Mesenchymal stem cell (in vitro differentiated cells and primary cell): ENCODE results near the gene PTEN.

Experiments used
- DNase-seq: peaks from one replicate; pipeline ENCODE4 v3.0.0-alpha.2; 2013
- H2AFZ ChIP-seq: one replicate; pipeline ENCODE4 v1.6.1; 2013; ENCODE audit warnings: low read depth, mild to moderate bottlenecking, control low read depth, inconsistent platforms, low read length, moderate library complexity
- H2AK5ac ChIP-seq: 2 replicates; pipeline ENCODE4 v1.6.1; 2013; ENCODE audit warnings: low read length, moderate library complexity, mild to moderate bottlenecking, inconsistent platforms; ENCODE audit not compliant: severe bottlenecking
- H2BK120ac ChIP-seq: one replicate; pipeline ENCODE4 v1.6.1; 2013; ENCODE audit warnings: low read depth, mild to moderate bottlenecking, inconsistent platforms, low read length, moderate library complexity
- H2BK12ac ChIP-seq, 2 experiments: one replicate each; pipeline ENCODE4 v1.6.1; 2013; ENCODE audit warnings: inconsistent platforms in 2 of 2, low read length in 2 of 2, mild to moderate bottlenecking in 2 of 2, moderate library complexity in 2 of 2, control low read depth in 1 of 2
- H2BK15ac ChIP-seq: one replicate; pipeline ENCODE4 v1.6.1; 2013; ENCODE audit warnings: mild to moderate bottlenecking, low read depth, inconsistent platforms; ENCODE audit not compliant: poor library complexity, severe bottlenecking
- H2BK5ac ChIP-seq: 2 replicates; pipeline ENCODE4 v1.6.1; 2013; ENCODE audit warnings: low read depth, mild to moderate bottlenecking, low read length, control low read depth, inconsistent platforms; ENCODE audit not compliant: poor library complexity, severe bottlenecking
- H3K14ac ChIP-seq, 2 experiments: one replicate each; pipeline ENCODE4 v1.6.1; 2013; ENCODE audit warnings: inconsistent platforms in 2 of 2, low read length in 2 of 2, control low read depth in 1 of 2, mild to moderate bottlenecking in 1 of 2, moderate library complexity in 1 of 2
- H3K18ac ChIP-seq, 2 experiments: one replicate each; pipeline ENCODE4 v1.6.1; 2013; ENCODE audit warnings: inconsistent platforms in 2 of 2, low read length in 2 of 2, control low read depth in 1 of 2, low read depth in 1 of 2, mild to moderate bottlenecking in 1 of 2
- H3K23ac ChIP-seq, 2 experiments: one replicate each; pipeline ENCODE4 v1.6.1; 2013; ENCODE audit warnings: inconsistent platforms in 2 of 2, low read length in 2 of 2, mild to moderate bottlenecking in 2 of 2, moderate library complexity in 2 of 2, control low read depth in 1 of 2
- H3K27ac ChIP-seq: 2 replicates; pipeline ENCODE4 v1.5.1; 2013; ENCODE audit warnings: mild to moderate bottlenecking, moderate library complexity, low read length, control low read depth, inconsistent platforms; ENCODE audit not compliant: poor library complexity, severe bottlenecking
- H3K27me3 ChIP-seq, 2 experiments: 2 replicates each; pipeline versions ENCODE4 v1.6.1 to v1.7.0; 2013; ENCODE audit warnings: low read length in 2 of 2, mild to moderate bottlenecking in 2 of 2, moderate library complexity in 2 of 2, control low read depth in 1 of 2, inconsistent platforms in 1 of 2; ENCODE audit not compliant: control insufficient read depth in 1 of 2, insufficient read depth in 1 of 2
- H3K36me3 ChIP-seq, 2 experiments: 2 replicates each; pipeline versions ENCODE4 v1.6.1 to v1.7.0; 2013; ENCODE audit warnings: low read length in 2 of 2, control low read depth in 1 of 2, inconsistent platforms in 1 of 2, low read depth in 1 of 2, mild to moderate bottlenecking in 1 of 2; ENCODE audit not compliant: insufficient read depth in 2 of 2, control insufficient read depth in 1 of 2
- H3K4ac ChIP-seq, 2 experiments: one replicate each; pipeline ENCODE4 v1.6.1; 2013; ENCODE audit warnings: inconsistent platforms in 2 of 2, low read length in 2 of 2, mild to moderate bottlenecking in 2 of 2, moderate library complexity in 2 of 2, control low read depth in 1 of 2, low read depth in 1 of 2
- H3K4me1 ChIP-seq: 2 replicates; pipeline ENCODE4 v1.6.1; 2013; ENCODE audit warnings: low read depth, low read length, control low read depth; ENCODE audit not compliant: control insufficient read depth, insufficient read depth
- H3K4me2 ChIP-seq: 2 replicates; pipeline ENCODE4 v1.6.1; 2013; ENCODE audit warnings: low read length, mild to moderate bottlenecking, inconsistent platforms; ENCODE audit not compliant: poor library complexity, severe bottlenecking
- H3K4me3 ChIP-seq, 2 experiments: 2 replicates each; pipeline versions ENCODE4 v1.5.1 to v1.7.0; 2013; ENCODE audit warnings: low read length in 2 of 2, mild to moderate bottlenecking in 2 of 2, control low read depth in 1 of 2, low read depth in 1 of 2; ENCODE audit not compliant: insufficient read depth in 1 of 2
- H3K79me1 ChIP-seq: replicated peaks from 2 replicates; pipeline ENCODE4 v1.6.1; 2013; ENCODE audit warnings: mild to moderate bottlenecking, control low read depth, low read length, inconsistent platforms; ENCODE audit not compliant: poor library complexity, severe bottlenecking
- H3K9ac ChIP-seq: 2 replicates; pipeline ENCODE4 v1.7.0; 2013; ENCODE audit warnings: mild to moderate bottlenecking, low read length, moderate library complexity
- H3K9me3 ChIP-seq: 2 replicates; pipeline ENCODE4 v1.7.0; 2013; ENCODE audit warnings: mild to moderate bottlenecking, low read length; ENCODE audit not compliant: control insufficient read depth
- H4K8ac ChIP-seq: one replicate; pipeline ENCODE4 v1.6.1; 2013; ENCODE audit warnings: inconsistent platforms, mild to moderate bottlenecking, low read length, moderate library complexity
- H4K91ac ChIP-seq: one replicate; pipeline ENCODE4 v1.6.1; 2013; ENCODE audit warnings: mild to moderate bottlenecking, low read length, inconsistent platforms
- WGBS: methylation state at CpG from one replicate; pipeline ENCODE4 v1.1.7; 2013; ENCODE audit warnings: mixed read lengths; 5-methylcytosine and 5-hydroxymethylcytosine counted together

Gene PTEN

GRCh38 chr10:87927091-87927490, 63.7 kb downstream of the PTEN start:
- no CpG with 5 or more reads among the region's 2 CpGs for WGBS

GRCh38 chr10:87928996-87929395, 65.6 kb downstream of the PTEN start:
- H4K91ac ChIP-seq = no peak overlapping the region
- H2BK12ac ChIP-seq = no peak overlapping the region
- no peak overlapping the region for H3K4ac ChIP-seq
- H3K23ac ChIP-seq = no peak overlapping the region
- peaks cover 0 to 38% of the 10 kb centered on the region in 2 experiments for H3K36me3 ChIP-seq
- H3K27me3 ChIP-seq = no peaks in the 10 kb centered on the region
- no peak overlapping the region for H2AK5ac ChIP-seq
- H3K14ac ChIP-seq = no peak overlapping the region
- H3K27ac ChIP-seq = no peak overlapping the region
- peak; percentile 19 for DNase-seq
- H3K4me2 ChIP-seq = no peak overlapping the region
- no peaks in the 10 kb centered on the region for H3K9me3 ChIP-seq
- H3K4me3 ChIP-seq = no peak overlapping the region
- H3K79me1 ChIP-seq = peaks cover 2% of the 10 kb centered on the region
- H3K9ac ChIP-seq = no peak overlapping the region
- no peak overlapping the region for H2BK15ac ChIP-seq
- H2AFZ ChIP-seq = no peak overlapping the region
- H2BK5ac ChIP-seq = no peak overlapping the region
- no peak overlapping the region for H3K18ac ChIP-seq
- no peak overlapping the region for H2BK120ac ChIP-seq
- H3K4me1 ChIP-seq = no peaks in the 10 kb centered on the region
- H4K8ac ChIP-seq = no peak overlapping the region
- 44% methylated on average over 1 of the region's 3 CpGs for WGBS

More at GRCh38 chr10:87927091-87927490, 63.7 kb downstream of the PTEN start:
- H2BK15ac ChIP-seq = no peak overlapping the region
- no peak overlapping the region for H3K4me3 ChIP-seq
- no peak overlapping the region for H3K14ac ChIP-seq
- no peak overlapping the region for H2BK5ac ChIP-seq
- no peak overlapping the region for H3K18ac ChIP-seq
- H3K23ac ChIP-seq = no peak overlapping the region
- H4K8ac ChIP-seq = no peak overlapping the region
- peaks cover 6% of the 10 kb centered on the region for H3K79me1 ChIP-seq
- no peak overlapping the region for H4K91ac ChIP-seq
- H2AK5ac ChIP-seq = no peak overlapping the region
- no peak overlapping the region for H2BK12ac ChIP-seq
- peak overlapping the region; percentile 17 for H3K27ac ChIP-seq
- no peaks in the 10 kb centered on the region for H3K4me1 ChIP-seq
- H3K36me3 ChIP-seq = peaks cover 0 to 44% of the 10 kb centered on the region in 2 experiments
- H2AFZ ChIP-seq = no peak overlapping the region
- peak; percentile 28 for DNase-seq
- no peak overlapping the region for H3K4ac ChIP-seq
- no peaks in the 10 kb centered on the region for H3K9me3 ChIP-seq
- no peak overlapping the region for H3K9ac ChIP-seq
- no peaks in the 10 kb centered on the region for H3K27me3 ChIP-seq
- H3K4me2 ChIP-seq = no peak overlapping the region
- no peak overlapping the region for H2BK120ac ChIP-seq

GRCh38 chr10:87930141-87930540, 66.7 kb downstream of the PTEN start:
- no peak overlapping the region for H2AFZ ChIP-seq

GRCh38 chr10:87930934-87931835, 67.8 kb downstream of the PTEN start:
- no peak overlapping the region for H2AK5ac ChIP-seq
- H3K14ac ChIP-seq = no peak overlapping the region
- no peak overlapping the region for H4K8ac ChIP-seq
- no peak overlapping the region for H2BK120ac ChIP-seq
- H3K36me3 ChIP-seq = peaks cover 0 to 32% of the 10 kb centered on the region in 2 experiments
- H3K18ac ChIP-seq = no peak overlapping the region
- H2BK15ac ChIP-seq = no peak overlapping the region
- no peak overlapping the region for H2AFZ ChIP-seq
- no peaks in the 10 kb centered on the region for H3K9me3 ChIP-seq
- H2BK5ac ChIP-seq = no peak overlapping the region
- no peaks in the 10 kb centered on the region for H3K4me1 ChIP-seq
- no peak overlapping the region for H3K4me2 ChIP-seq
- no peak overlapping the region for H3K23ac ChIP-seq
- H3K4me3 ChIP-seq = no peak overlapping the region
- no peak overlapping the region for H4K91ac ChIP-seq
- no peaks in the 10 kb centered on the region for H3K27me3 ChIP-seq
- H3K4ac ChIP-seq = no peak overlapping the region
- no peak overlapping the region for H3K27ac ChIP-seq
- WGBS = 31% methylated on average over 1 of the region's 4 CpGs
- H3K79me1 ChIP-seq = peaks cover 3% of the 10 kb centered on the region
- peak; percentile 38 for DNase-seq
- H3K9ac ChIP-seq = peak overlapping the region; percentile 2
- H2BK12ac ChIP-seq = no peak overlapping the region

More at GRCh38 chr10:87930141-87930540, 66.7 kb downstream of the PTEN start:
- H3K36me3 ChIP-seq = peaks cover 0 to 39% of the 10 kb centered on the region in 2 experiments
- no peak overlapping the region for H3K4ac ChIP-seq
- H3K23ac ChIP-seq = no peak overlapping the region
- H4K91ac ChIP-seq = no peak overlapping the region
- H3K27ac ChIP-seq = no peak overlapping the region
- DNase-seq = no peak
- H3K4me1 ChIP-seq = no peaks in the 10 kb centered on the region
- no peak overlapping the region for H3K14ac ChIP-seq
- no CpG with 5 or more reads among the region's 1 CpG for WGBS
- H3K9ac ChIP-seq = no peak overlapping the region
- no peak overlapping the region for H2BK120ac ChIP-seq
- H3K18ac ChIP-seq = no peak overlapping the region
- no peaks in the 10 kb centered on the region for H3K27me3 ChIP-seq
- no peak overlapping the region for H2BK12ac ChIP-seq
- no peak overlapping the region for H2AK5ac ChIP-seq
- H4K8ac ChIP-seq = no peak overlapping the region
- no peaks in the 10 kb centered on the region for H3K9me3 ChIP-seq
- no peak overlapping the region for H2BK5ac ChIP-seq
- H3K79me1 ChIP-seq = peaks cover 2% of the 10 kb centered on the region
- no peak overlapping the region for H3K4me3 ChIP-seq
- no peak overlapping the region for H2BK15ac ChIP-seq
- no peak overlapping the region for H3K4me2 ChIP-seq
